Measurements from ENCODE around the gene PPP1R15B. TPM values are rescaled to one million over a fixed set of nuclear protein-coding genes. Genes with fewer than 3 reads are reported as not detected.

The PPP1R15B gene
- polyA plus RNA-seq, 2 of the 4 experiments (the other 2 are of a cell fraction), result 26.9 to 51.9 TPM

- ChIA-PET POLR2A (no interaction called here), CTCF (interaction anchor here (0.8 to 19.8 kb wide), 16 partner anchors 10 to 374 kb away, joined by 3 to 448 read pairs (median 16); partner anchors contain the start of genes MDM4 and PIK3C2B)
- ATAC-seq, result no peak
- peaks cover 17% of the 10 kb centered on the region; the same call in 2 of the 3 replicates for H3K4me1 ChIP-seq
- 95% methylated on average over 2 of the region's 2 CpGs for WGBS (ENCODE audit: missing lambda C conversion rate)
- no peak for DNase-seq (ENCODE audit: low read depth in 1 of 2, low spot score in 1 of 2)
- H3K27ac ChIP-seq, result no peak overlapping the region
- no peak for FAIRE-seq
- TF ChIP-seq BHLHE40 (IDR thresholded peaks at IDR 0.05; ENCODE audit: low read depth, low read length), result no peak
- TF ChIP-seq ATOH8 (CRISPR knock-in tag; IDR thresholded peaks at IDR 0.05; ENCODE audit: low read depth), result no peak
- TF ChIP-seq SREBF2 (IDR thresholded peaks at IDR 0.05), result no peak
- TF ChIP-seq CBX2 (IDR thresholded peaks at IDR 0.05; ENCODE audit: borderline replicate concordance, low read depth), result no peak
- TF ChIP-seq POLR2A (IDR thresholded peaks at IDR 0.05; ENCODE audit: low read length), result no peak
- TF ChIP-seq ZC3H11A (IDR thresholded peaks at IDR 0.05), result no peak
- no peak for TF ChIP-seq RCOR1 (IDR thresholded peaks at IDR 0.05; ENCODE audit: low read depth, low read length)
- TF ChIP-seq GATA3 (IDR thresholded peaks at IDR 0.05; ENCODE audit: borderline replicate concordance), result no peak
- no peak for TF ChIP-seq MAFK (IDR thresholded peaks at IDR 0.05; ENCODE audit: partially characterized antibody)
- no peak for TF ChIP-seq RFX5 (IDR thresholded peaks at IDR 0.05)
- TF ChIP-seq EHF (CRISPR knock-in tag; IDR thresholded peaks at IDR 0.05), result no peak
- no peak for TF ChIP-seq PHF8 (IDR thresholded peaks at IDR 0.05; ENCODE audit: borderline replicate concordance, low read depth)
- no peak for TF ChIP-seq CHD4 (IDR thresholded peaks at IDR 0.05; ENCODE audit: borderline replicate concordance)
- TF ChIP-seq NFE2L2 (conservative IDR thresholded peaks at IDR 0.05; ENCODE audit: low read length), result no peak
- no peak for TF ChIP-seq KDM5A (IDR thresholded peaks at IDR 0.05)
- TF ChIP-seq EP300 (IDR thresholded peaks at IDR 0.05), result no peak
- TF ChIP-seq ZSCAN20 (CRISPR knock-in tag; IDR thresholded peaks at IDR 0.05), result no peak
- TF ChIP-seq HMGXB4 (CRISPR knock-in tag; IDR thresholded peaks at IDR 0.05; ENCODE audit: borderline replicate concordance), result no peak
- TF ChIP-seq CTCF (IDR thresholded peaks at IDR 0.05), result no peak
- no peaks in the 10 kb centered on the region for H3K9me3 ChIP-seq
- no peak overlapping the region for H3K4me3 ChIP-seq
- H3K4me2 ChIP-seq, result no peak overlapping the region
Measured at GRCh38 chr1:204432708-204433107, 21.1 kb upstream of the PPP1R15B start.

- H3K4me2 ChIP-seq, result no peak overlapping the region
Measured at GRCh38 chr1:204431310-204432184, 19.9 kb upstream of the PPP1R15B start.

More at GRCh38 chr1:204431310-204432184, 19.9 kb upstream of the PPP1R15B start:
- Histone ChIP-seq H3K27ac (peak overlapping the region; percentile 28 to 51; a peak in 4 of 6 replicates), H3K4me1 (peaks cover 22% of the 10 kb centered on the region), H3K9me3 (no peaks in the 10 kb centered on the region), H3K4me3 (no peak overlapping the region)
- FAIRE-seq (no peak), ATAC-seq (peak; percentile 82 to 95), DNase-seq (ENCODE audit: low read depth in 1 of 2, low spot score in 1 of 2) (peak; percentile 79)
- POLR2A ChIA-PET, result interaction anchor here (1.0 to 1.3 kb wide), 2 partner anchors 9 to 14 kb away, joined by 3 to 5 read pairs; no protein-coding TSS in a partner anchor
- CTCF ChIA-PET, result interaction anchor here (0.7 to 19.8 kb wide), 35 partner anchors 9 to 376 kb away, joined by 3 to 448 read pairs (median 8); partner anchors contain the start of genes MDM4 and PIK3C2B
- WGBS (ENCODE audit: missing lambda C conversion rate), result 60% methylated on average over 13 of the region's 13 CpGs
- TF ChIP-seq HOXA7 (CRISPR knock-in tag; IDR thresholded peaks at IDR 0.05), result no peak
- no peak for TF ChIP-seq FOXS1 (CRISPR knock-in tag; IDR thresholded peaks at IDR 0.05)
- TF ChIP-seq RAD21 (conservative IDR thresholded peaks at IDR 0.05 in 1 of 2, IDR thresholded peaks at IDR 0.05 in 1 of 2), result peak; percentile 72
- TF ChIP-seq ZC3H11A (IDR thresholded peaks at IDR 0.05), result no peak
- TF ChIP-seq MAX (IDR thresholded peaks at IDR 0.05), result no peak
- peak; percentile 92 for TF ChIP-seq CTCF (IDR thresholded peaks at IDR 0.05)
- 0 out of 2 replicates have a peak, but pooled peaks have one; percentile 10 for TF ChIP-seq POLR2A (IDR thresholded peaks at IDR 0.05; ENCODE audit: low read length)
- TF ChIP-seq USF2 (IDR thresholded peaks at IDR 0.05), result no peak
- no peak for TF ChIP-seq TP53 (CRISPR knock-in tag; IDR thresholded peaks at IDR 0.05)
- TF ChIP-seq NR3C1 (IDR thresholded peaks at IDR 0.05), result no peak
- peak; percentile 86 for TF ChIP-seq SMC3 (IDR thresholded peaks at IDR 0.05)
- TF ChIP-seq EHF (CRISPR knock-in tag; IDR thresholded peaks at IDR 0.05), result no peak
- TF ChIP-seq CBX8 (IDR thresholded peaks at IDR 0.05), result no peak

All from A549 (cell line).